OCI-LY3 (cell line): ENCODE measurements around the gene SCAF8.

ENCODE experiments used
- CTCF ChIP-seq: fragments of 200-600, 300-600 bp; sonication (generic); IDR thresholded peaks from 2 replicates; pipeline ENCODE4 v1.5.1; 2014; ENCODE audit warnings: antibody characterized with exemption, low read length, low read depth
- EZH2phosphoT487 ChIP-seq: fragments of 200-600 bp; shearing (Covaris generic); IDR thresholded peaks from 2 replicates; pipeline ENCODE4 v1.6.1; 2018; ENCODE audit warnings: antibody characterized with exemption, mixed run types, low read depth

DNA sequence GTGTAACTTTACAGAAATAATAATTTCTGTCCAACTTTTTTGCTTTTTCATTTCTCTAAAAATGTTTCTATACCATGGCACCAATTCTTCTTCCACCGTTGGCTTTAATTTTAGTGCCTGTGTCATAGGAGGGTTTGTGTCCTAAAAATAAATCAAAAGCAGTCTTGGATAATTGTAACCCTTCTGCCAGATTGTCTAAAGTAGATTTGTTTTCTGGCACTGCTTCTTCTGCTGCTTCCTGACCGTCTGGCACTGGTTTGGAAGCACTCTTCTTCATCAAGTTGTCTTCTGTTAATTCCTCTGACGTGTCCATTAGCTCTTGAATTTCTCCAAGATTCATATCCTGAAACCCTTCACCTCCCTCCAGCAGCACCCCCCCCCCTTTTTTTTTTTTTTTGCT is 33.1 kb downstream of the SCAF8 start:
- TF ChIP-seq CTCF, result no peak
- TF ChIP-seq EZH2phosphoT487, result no peak
